Upper lobe of left lung (tissue), 4 donors: ENCODE data around the gene LDLRAD2.

Experiments used
- POLR2A ChIP-seq, 4 donors: fragments of 450-650 bp; IDR thresholded peaks; one replicate each; pipeline ENCODE4 v1.5.1; 2016 to 2017; ENCODE audit warnings: antibody characterized with exemption in 4 of 4, mild to moderate bottlenecking in 2 of 4
- POLR2AphosphoS5 ChIP-seq, 2 donors: sonication (generic); formaldehyde crosslinking; IDR thresholded peaks; one replicate each; pipeline ENCODE4 v1.5.1; 2017; ENCODE audit warnings: antibody characterized with exemption in 2 of 2
- TF ChIP-seq, protein P1 (sequence below), 6 experiments: fragments of 450-650 bp in 4 of 6; fragments of 200-600 bp in 2 of 6; sonication (generic) in 2 of 6; IDR thresholded peaks; one replicate each; pipeline ENCODE4 v1.5.1; 2016 to 2019; ENCODE audit warnings: antibody characterized with exemption in 6 of 6

GRCh38 chr1:21823206-21823979 lies 11.3 kb downstream of the LDLRAD2 start:
- TF ChIP-seq POLR2A (IDR thresholded peaks at IDR 0.05) = no peak
- TF ChIP-seq, protein P1, sequence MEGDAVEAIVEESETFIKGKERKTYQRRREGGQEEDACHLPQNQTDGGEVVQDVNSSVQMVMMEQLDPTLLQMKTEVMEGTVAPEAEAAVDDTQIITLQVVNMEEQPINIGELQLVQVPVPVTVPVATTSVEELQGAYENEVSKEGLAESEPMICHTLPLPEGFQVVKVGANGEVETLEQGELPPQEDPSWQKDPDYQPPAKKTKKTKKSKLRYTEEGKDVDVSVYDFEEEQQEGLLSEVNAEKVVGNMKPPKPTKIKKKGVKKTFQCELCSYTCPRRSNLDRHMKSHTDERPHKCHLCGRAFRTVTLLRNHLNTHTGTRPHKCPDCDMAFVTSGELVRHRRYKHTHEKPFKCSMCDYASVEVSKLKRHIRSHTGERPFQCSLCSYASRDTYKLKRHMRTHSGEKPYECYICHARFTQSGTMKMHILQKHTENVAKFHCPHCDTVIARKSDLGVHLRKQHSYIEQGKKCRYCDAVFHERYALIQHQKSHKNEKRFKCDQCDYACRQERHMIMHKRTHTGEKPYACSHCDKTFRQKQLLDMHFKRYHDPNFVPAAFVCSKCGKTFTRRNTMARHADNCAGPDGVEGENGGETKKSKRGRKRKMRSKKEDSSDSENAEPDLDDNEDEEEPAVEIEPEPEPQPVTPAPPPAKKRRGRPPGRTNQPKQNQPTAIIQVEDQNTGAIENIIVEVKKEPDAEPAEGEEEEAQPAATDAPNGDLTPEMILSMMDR (IDR thresholded peaks at IDR 0.05) = no peak
- TF ChIP-seq POLR2AphosphoS5 (IDR thresholded peaks at IDR 0.05) = no peak
